Measurements from ENCODE around the gene RUSC1.
"Not testable (repeated sequence)": the region's sequence is repeated elsewhere in the genome, so short reads cannot be mapped to it uniquely, and the experiment has no call there.

RUSC1 gene, protein sequence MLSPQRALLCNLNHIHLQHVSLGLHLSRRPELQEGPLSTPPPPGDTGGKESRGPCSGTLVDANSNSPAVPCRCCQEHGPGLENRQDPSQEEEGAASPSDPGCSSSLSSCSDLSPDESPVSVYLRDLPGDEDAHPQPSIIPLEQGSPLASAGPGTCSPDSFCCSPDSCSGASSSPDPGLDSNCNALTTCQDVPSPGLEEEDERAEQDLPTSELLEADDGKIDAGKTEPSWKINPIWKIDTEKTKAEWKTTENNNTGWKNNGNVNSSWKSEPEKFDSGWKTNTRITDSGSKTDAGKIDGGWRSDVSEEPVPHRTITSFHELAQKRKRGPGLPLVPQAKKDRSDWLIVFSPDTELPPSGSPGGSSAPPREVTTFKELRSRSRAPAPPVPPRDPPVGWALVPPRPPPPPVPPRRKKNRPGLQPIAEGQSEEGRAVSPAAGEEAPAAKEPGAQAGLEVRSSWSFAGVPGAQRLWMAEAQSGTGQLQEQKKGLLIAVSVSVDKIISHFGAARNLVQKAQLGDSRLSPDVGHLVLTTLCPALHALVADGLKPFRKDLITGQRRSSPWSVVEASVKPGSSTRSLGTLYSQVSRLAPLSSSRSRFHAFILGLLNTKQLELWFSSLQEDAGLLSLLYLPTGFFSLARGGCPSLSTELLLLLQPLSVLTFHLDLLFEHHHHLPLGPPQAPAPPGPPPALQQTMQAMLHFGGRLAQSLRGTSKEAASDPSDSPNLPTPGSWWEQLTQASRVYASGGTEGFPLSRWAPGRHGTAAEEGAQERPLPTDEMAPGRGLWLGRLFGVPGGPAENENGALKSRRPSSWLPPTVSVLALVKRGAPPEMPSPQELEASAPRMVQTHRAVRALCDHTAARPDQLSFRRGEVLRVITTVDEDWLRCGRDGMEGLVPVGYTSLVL

DNA sequence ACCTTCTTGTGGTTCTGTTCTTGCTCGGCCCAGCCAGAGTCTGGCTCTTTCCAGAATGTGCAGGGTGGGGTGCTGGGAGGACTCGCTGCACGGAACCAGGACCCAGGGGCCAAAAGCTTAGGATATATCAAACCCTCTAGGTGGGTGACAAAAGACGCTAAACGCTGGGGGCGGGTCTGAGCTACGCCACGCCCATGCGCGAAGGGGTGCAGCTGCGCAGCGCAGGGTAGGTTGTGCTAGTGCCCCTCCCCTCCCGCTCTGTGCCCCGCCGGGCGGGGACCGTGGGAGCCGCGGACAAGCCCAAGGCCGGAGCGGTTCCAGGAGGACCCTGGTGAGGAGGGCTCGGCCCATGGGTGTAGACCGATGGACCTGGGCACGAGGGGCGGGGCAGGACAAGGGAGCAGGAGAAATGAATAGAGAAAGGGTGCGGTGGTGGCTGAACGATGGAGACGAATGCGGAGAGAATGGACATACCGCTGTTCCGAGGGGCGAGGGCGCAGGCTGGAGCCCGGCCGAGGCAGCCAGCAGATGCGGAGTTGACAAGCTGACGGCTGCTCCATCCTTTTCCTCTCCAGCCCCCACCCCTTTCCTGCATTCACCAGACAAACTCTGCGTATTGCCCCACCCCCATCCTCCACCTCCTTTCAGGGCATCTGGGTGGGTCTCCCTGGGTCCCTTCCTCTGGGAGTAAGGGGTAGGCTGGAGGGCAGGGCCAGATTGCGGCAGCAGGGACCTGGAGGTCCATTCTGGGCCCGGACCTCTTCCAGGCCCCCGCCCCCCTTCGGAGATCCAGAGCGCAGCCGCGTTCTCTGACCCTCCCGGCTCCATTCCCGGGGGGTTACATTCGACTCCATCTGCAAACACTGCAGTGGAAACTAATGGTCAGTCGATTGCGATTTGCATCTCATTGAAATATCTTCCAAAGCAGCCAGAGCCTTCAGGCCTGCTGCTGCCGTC is at the start of gene RUSC1:
TSS of gene RUSC1 (plus strand) at position 234 of the 957 bp plus-strand sequence. CDS start 880 bp downstream, outside the sequence.
- DNase-seq = peak; percentile 85

- no peak for DNase-seq
Observed at GRCh38 chr1:155272466-155273342, 48.0 kb upstream of the RUSC1 start.

DNA sequence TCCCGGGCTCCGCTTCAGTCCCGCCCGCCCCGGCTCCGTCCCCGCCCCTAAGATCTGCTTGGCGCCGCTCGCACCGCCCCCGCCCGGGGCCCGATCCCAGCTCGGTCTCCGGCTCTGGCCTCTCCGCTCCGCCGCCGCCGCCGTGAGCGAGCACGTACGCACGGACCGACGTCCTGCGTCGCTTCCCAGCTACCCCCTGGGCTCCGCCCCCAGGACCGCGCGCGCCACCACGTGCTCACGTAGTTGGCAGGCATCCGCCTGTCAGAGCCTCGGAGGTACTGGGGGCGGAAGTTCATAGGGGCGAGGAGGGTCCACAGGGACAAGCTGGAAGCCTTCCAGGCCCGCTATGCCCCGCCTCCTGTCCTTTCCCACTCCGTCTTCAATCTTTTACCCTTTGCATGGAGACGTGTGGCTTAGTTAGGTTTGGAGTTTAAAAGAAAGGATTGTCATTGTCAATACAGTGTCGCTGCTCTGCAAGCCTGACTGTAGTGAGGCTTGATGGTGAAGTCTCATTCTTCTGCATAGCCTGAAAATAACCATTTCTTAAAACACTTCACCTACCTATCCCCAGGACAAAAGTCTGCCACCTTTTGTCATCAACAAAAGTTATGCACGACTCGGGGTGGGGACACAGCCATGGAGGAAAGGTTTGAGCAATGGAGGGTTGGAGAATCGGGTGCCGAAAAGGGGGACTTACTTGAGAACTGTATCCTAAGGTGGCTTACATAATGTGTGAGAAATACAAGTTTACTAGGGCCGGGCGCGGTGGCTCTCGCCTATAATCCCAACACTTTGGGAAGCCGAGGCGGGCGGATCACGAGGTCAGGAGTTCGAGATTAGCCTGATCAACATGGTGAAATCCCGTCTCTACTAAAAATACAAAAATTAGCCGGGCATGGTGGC is 47.1 kb upstream of the RUSC1 start, which contains the start of gene CLK2:
TSS of gene CLK2 (minus strand) at position 162 of the 903 bp plus-strand sequence. CDS start 2,527 bp downstream, outside the sequence.
- DNase-seq = peak; percentile 99

GRCh38 chr1:155277070-155277901 is 43.4 kb upstream of the RUSC1 start, which contains the start of gene HCN3:
Gene HCN3, plus strand, starts transcription at chr1:155277463. Its CDS starts 128 bp downstream, at chr1:155277591.
- peak; percentile 96 for DNase-seq

GRCh38 chr1:155277902-155278688 is 42.6 kb upstream of the RUSC1 start:
- peak; percentile 86 for DNase-seq

DNA sequence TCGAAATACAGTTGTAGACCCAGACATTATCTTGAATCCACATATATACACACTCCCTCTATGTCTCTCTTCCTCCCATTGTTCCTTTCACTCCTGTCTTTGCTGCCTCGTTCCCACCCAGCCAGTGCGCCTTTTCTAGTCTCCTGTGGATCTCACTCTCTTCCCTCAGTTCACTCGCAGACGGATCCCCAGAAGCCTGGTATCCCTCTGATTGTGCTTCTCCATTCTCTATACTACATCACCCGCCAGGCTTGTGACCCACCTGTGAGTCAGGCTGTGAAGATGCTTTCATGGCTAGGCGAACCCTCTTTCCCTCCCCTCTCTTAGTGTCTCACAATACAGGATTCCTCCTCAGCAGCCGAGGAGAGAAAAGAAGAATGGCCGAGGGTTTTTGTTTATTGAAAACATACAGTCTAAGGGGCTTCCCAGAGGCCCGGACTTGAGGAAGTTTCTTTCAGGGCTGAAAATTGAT is 42.0 kb upstream of the RUSC1 start:
- no peak for DNase-seq

GRCh38 chr1:155279268-155279667 is 41.4 kb upstream of the RUSC1 start:
- DNase-seq = no peak

DNA sequence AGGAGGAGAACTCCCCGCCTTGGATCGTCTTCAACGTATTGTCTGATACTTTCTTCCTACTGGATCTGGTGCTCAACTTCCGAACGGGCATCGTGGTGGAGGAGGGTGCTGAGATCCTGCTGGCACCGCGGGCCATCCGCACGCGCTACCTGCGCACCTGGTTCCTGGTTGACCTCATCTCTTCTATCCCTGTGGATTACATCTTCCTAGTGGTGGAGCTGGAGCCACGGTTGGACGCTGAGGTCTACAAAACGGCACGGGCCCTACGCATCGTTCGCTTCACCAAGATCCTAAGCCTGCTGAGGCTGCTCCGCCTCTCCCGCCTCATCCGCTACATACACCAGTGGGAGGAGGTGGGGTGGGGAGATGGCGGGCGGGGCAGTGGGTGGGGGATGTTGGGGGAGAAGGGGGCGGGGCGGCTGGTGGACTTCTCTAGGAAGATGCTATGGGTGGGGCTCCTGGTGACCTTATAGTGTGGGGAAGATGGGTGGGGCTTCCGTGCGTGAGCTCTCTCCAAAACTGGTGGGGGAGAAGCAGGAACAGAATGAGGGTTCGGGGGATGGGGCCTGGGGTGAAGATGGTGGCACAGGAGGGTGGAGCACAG is 38.1 kb upstream of the RUSC1 start:
- no peak for DNase-seq

- DNase-seq = no peak
Observed at GRCh38 chr1:155284476-155284875, 36.2 kb upstream of the RUSC1 start.

DNA sequence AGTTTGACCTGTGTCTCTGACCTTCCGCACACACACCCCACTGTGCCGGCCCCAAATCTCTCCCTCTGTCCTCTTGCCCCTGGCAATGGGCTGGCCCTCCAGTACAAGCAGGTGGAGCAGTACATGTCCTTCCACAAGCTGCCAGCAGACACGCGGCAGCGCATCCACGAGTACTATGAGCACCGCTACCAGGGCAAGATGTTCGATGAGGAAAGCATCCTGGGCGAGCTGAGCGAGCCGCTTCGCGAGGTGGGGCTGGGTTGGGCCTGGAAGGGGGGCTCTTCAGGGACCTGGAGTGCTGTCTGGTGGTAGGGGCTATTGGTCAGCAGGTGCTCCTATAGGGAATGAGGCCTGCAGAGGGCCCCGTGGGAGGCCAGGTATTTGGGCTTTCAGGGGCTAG is 35.6 kb upstream of the RUSC1 start:
- DNase-seq = no peak

- DNase-seq = no peak
Observed at GRCh38 chr1:155285631-155286044, 35.1 kb upstream of the RUSC1 start.

DNA sequence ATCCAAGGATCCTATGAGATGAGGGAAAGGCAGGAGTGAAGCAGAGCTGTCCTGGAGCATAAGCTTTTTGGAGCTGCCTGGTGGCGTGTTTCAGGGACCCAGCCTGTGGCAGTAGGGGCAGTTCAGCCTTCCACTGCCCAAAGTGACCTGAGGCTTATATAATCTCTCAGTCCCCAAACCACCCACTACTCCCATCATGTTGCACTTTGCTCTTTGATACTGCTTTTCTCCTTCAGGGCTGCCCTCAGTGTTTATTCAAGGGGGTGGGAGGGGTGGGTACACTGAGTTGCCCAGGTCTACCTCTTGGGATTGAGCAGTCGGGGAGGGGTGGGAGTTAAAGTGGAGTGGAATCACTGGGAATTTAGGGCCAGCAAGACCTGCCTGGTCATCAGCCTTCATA is 34.1 kb upstream of the RUSC1 start:
- no peak for DNase-seq

DNA sequence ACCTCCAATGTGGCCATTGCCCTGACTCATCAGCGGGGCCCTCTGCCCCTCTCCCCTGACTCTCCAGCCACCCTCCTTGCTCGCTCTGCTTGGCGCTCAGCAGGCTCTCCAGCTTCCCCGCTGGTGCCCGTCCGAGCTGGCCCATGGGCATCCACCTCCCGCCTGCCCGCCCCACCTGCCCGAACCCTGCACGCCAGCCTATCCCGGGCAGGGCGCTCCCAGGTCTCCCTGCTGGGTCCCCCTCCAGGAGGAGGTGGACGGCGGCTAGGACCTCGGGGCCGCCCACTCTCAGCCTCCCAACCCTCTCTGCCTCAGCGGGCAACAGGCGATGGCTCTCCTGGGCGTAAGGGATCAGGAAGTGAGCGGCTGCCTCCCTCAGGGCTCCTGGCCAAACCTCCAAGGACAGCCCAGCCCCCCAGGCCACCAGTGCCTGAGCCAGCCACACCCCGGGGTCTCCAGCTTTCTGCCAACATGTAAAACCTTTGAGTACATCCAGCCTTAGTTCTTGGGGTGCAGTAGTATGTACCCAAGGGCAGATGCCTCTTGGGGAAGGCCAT is 32.6 kb upstream of the RUSC1 start:
- no peak for DNase-seq

DNA sequence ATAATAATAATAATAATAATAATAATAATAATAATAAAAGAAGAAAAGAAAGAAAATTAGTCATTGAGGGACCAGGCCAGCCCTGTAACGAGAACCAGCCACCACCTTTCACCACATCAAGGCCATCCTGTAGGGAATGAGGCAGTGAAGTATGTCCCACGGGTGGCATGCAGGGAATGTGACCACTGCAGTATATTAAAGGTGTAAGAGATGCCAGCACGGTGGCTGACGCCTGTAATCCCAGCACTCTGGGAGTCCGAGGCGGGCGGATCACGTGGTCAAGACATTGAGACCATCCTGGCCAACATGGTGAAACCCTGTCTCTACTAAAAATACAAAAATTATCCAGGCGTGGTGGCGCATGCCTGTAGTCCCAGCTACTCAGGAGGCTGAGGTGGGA is 29.7 kb upstream of the RUSC1 start:
- not testable (repeated sequence) for DNase-seq

DNA sequence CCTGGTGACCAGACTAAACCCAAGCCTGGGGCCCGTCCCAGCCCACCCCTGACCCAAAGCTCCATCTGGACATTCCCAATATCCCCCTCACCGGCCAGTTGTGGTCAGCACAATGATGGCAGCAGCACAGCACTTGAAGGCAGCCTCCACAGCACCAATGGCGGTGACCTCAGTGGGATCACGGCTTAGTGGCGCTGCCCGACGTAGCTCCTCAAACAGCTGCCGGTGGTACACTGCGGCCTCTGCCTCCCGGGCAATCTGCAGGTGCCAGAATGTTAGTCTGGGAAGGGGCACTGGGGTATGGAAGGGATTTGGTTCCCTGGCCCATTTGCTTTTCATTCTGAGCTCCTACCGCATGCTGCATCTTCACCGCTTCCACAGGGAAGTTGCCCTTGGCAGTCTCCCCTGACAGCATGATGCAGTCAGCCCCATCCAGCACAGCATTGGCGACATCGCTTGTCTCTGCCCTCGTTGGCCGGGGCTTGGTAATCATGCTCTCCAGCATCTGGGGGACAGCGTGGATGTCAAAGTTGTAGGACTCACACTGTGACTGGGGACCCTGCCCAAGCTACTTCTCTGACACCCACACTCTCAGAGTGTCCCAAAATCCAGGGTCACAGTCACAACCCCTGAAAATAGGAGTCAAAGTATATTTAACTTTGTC is 27.5 kb upstream of the RUSC1 start:
- DNase-seq = no peak

- no peak for DNase-seq
Observed at GRCh38 chr1:155294520-155295182, 26.0 kb upstream of the RUSC1 start.
